H9 (cell line): Measurements from ENCODE around the gene ATXN3. TPM values are rescaled to one million over a fixed set of nuclear protein-coding genes. Genes with fewer than 3 reads are reported as not detected.

Experiments
- DNase-seq: peaks from one replicate; pipeline ENCODE4 v3.0.0-alpha.2; 2017
- H2AFZ ChIP-seq: one replicate; pipeline ENCODE4 v1.6.1; 2013; ENCODE audit warnings: mild to moderate bottlenecking, low read length, control low read depth, moderate library complexity
- H2AK5ac ChIP-seq: 2 replicates; pipeline ENCODE4 v1.6.1; 2013; ENCODE audit warnings: low read length, control low read depth, mixed read lengths; ENCODE audit not compliant: insufficient read length
- H2BK120ac ChIP-seq: one replicate; pipeline ENCODE4 v1.6.1; 2013; ENCODE audit warnings: low read depth, mild to moderate bottlenecking, low read length, control low read depth, inconsistent platforms; ENCODE audit not compliant: poor library complexity, severe bottlenecking
- H2BK12ac ChIP-seq: 2 replicates; pipeline ENCODE4 v1.6.1; 2013; ENCODE audit warnings: low read length, control low read depth, mixed read lengths, low read depth; ENCODE audit not compliant: insufficient read length
- H2BK15ac ChIP-seq: 2 replicates; pipeline ENCODE4 v1.6.1; 2013; ENCODE audit warnings: low read depth, low read length, control low read depth
- H2BK20ac ChIP-seq: one replicate; pipeline ENCODE4 v1.6.1; 2013; ENCODE audit warnings: low read depth, mild to moderate bottlenecking, low read length, control low read depth, inconsistent platforms; ENCODE audit not compliant: poor library complexity, severe bottlenecking
- H2BK5ac ChIP-seq: 2 replicates; pipeline ENCODE4 v1.6.1; 2013; ENCODE audit warnings: low read length, control low read depth, mixed read lengths; ENCODE audit not compliant: insufficient read length
- H3K14ac ChIP-seq: 2 replicates; pipeline ENCODE4 v1.6.1; 2013; ENCODE audit warnings: low read length, control low read depth; ENCODE audit not compliant: insufficient read depth
- H3K18ac ChIP-seq: 2 replicates; pipeline ENCODE4 v1.6.1; 2013; ENCODE audit warnings: low read depth, mild to moderate bottlenecking, mixed read lengths, low read length, control low read depth; ENCODE audit not compliant: insufficient read length
- H3K23ac ChIP-seq: 2 replicates; pipeline ENCODE4 v1.6.1; 2013; ENCODE audit warnings: low read length, control low read depth, mixed read lengths, low read depth; ENCODE audit not compliant: insufficient read length
- H3K23me2 ChIP-seq: 2 replicates; pipeline ENCODE4 v1.6.1; 2013; ENCODE audit warnings: low read depth, mild to moderate bottlenecking, mixed read lengths, low read length, control low read depth; ENCODE audit not compliant: insufficient read length, poor library complexity, severe bottlenecking
- H3K27ac ChIP-seq: 2 replicates; pipeline ENCODE4 v1.5.1; 2013; ENCODE audit warnings: low read length, control low read depth, mixed read lengths, low read depth; ENCODE audit not compliant: insufficient read length
- H3K27me3 ChIP-seq: 2 replicates; pipeline ENCODE4 v1.6.1; 2013; ENCODE audit warnings: low read length, control low read depth, inconsistent platforms; ENCODE audit not compliant: insufficient read depth
- H3K4ac ChIP-seq: 2 replicates; pipeline ENCODE4 v1.6.1; 2013; ENCODE audit warnings: low read depth, mild to moderate bottlenecking, control low read depth, inconsistent platforms, low read length, moderate library complexity
- H3K4me1 ChIP-seq: 2 replicates; pipeline ENCODE4 v1.6.1; 2013; ENCODE audit warnings: low read length, control low read depth, inconsistent platforms; ENCODE audit not compliant: insufficient read depth
- H3K4me2 ChIP-seq: 2 replicates; pipeline ENCODE4 v1.6.1; 2013; ENCODE audit warnings: low read length, control low read depth, mixed read lengths; ENCODE audit not compliant: insufficient read length, insufficient read depth
- H3K56ac ChIP-seq: 2 replicates; pipeline ENCODE4 v1.6.1; 2013; ENCODE audit warnings: low read depth, mild to moderate bottlenecking, mixed read lengths, low read length, control low read depth; ENCODE audit not compliant: insufficient read length
- H3K79me1 ChIP-seq: 2 replicates; pipeline ENCODE4 v1.6.1; 2013; ENCODE audit warnings: low read depth, mild to moderate bottlenecking, moderate library complexity, low read length, control low read depth, inconsistent platforms; ENCODE audit not compliant: insufficient read depth, poor library complexity, severe bottlenecking
- H3K79me2 ChIP-seq: 2 replicates; pipeline ENCODE4 v1.6.1; 2013; ENCODE audit warnings: low read length, control low read depth, inconsistent platforms; ENCODE audit not compliant: insufficient read depth
- H3K9ac ChIP-seq: 2 replicates; pipeline ENCODE4 v1.6.1; 2013; ENCODE audit warnings: low read length, control low read depth, mixed read lengths; ENCODE audit not compliant: insufficient read length; ENCODE audit errors: extremely low read depth
- H3K9me3 ChIP-seq: one replicate; pipeline ENCODE4 v1.6.1; 2013; ENCODE audit warnings: low read depth, low read length, inconsistent platforms; ENCODE audit not compliant: control insufficient read depth
- H3T11ph ChIP-seq: one replicate; pipeline ENCODE4 v1.6.1; 2013; ENCODE audit warnings: mild to moderate bottlenecking, low read length, control low read depth, inconsistent platforms
- H4K20me1 ChIP-seq: one replicate; pipeline ENCODE4 v1.6.1; 2013; ENCODE audit not compliant: control insufficient read depth, insufficient read length, insufficient read depth
- H4K5ac ChIP-seq: 2 replicates; pipeline ENCODE4 v1.6.1; 2013; ENCODE audit warnings: low read depth, mild to moderate bottlenecking, mixed read lengths, low read length, control low read depth; ENCODE audit not compliant: insufficient read length
- H4K8ac ChIP-seq: replicated peaks from 2 replicates; pipeline ENCODE4 v1.6.1; 2013; ENCODE audit warnings: low read length, control low read depth, mixed read lengths, low read depth; ENCODE audit not compliant: insufficient read length
- H4K91ac ChIP-seq: 2 replicates; pipeline ENCODE4 v1.6.1; 2013; ENCODE audit warnings: low read depth, mild to moderate bottlenecking, moderate library complexity, mixed read lengths, low read length, control low read depth; ENCODE audit not compliant: insufficient read length
- H3K27ac Mint-ChIP-seq, 3 experiments: 2 replicates in 2 of 3; 3 replicates in 1 of 3; pipeline ENCODE4 v1.8.0; 2020 to 2021; ENCODE audit warnings: mixed read lengths in 3 of 3, mild to moderate bottlenecking in 1 of 3, moderate library complexity in 1 of 3
- H3K27me3 Mint-ChIP-seq: 2 replicates; pipeline ENCODE4 v1.8.0; 2021; ENCODE audit warnings: low read depth, mild to moderate bottlenecking, moderate library complexity, mixed read lengths
- H3K36me3 Mint-ChIP-seq, 3 experiments: 2 replicates in 2 of 3; 3 replicates in 1 of 3; pipeline ENCODE4 v1.8.0; 2020 to 2021; ENCODE audit warnings: low read depth in 3 of 3, mixed read lengths in 3 of 3; ENCODE audit not compliant: insufficient read depth in 1 of 3
- H3K4me1 Mint-ChIP-seq, 2 experiments: 2 replicates each; pipeline ENCODE4 v1.8.0; 2020; ENCODE audit warnings: mixed read lengths in 2 of 2
- H3K4me3 Mint-ChIP-seq, 2 experiments: 2 replicates in 1 of 2; 3 replicates in 1 of 2; pipeline ENCODE4 v1.8.0; 2020 to 2021; ENCODE audit warnings: mild to moderate bottlenecking in 2 of 2, mixed read lengths in 2 of 2, moderate library complexity in 1 of 2
- H3K9me3 Mint-ChIP-seq, 2 experiments: 2 replicates in 1 of 2; 3 replicates in 1 of 2; pipeline ENCODE4 v1.8.0; 2020; ENCODE audit warnings: mild to moderate bottlenecking in 2 of 2, mixed read lengths in 2 of 2, moderate library complexity in 1 of 2
- CTCF ChIP-seq: fragments of 200-600 bp; sonication (generic); conservative IDR thresholded peaks from 3 replicates; pipeline ENCODE4 v1.8.0; 2021; ENCODE audit warnings: antibody characterized with exemption, mild to moderate bottlenecking
- WGBS: extraction: QIAGEN DNeasy Blood & Tissue Kit; methylation state at CpG from one replicate; pipeline ENCODE4 v1.1.7; 2013; ENCODE audit warnings: missing lambda C conversion rate, low lambda C conversion rate, mixed read lengths; ENCODE audit not compliant: insufficient read length; ENCODE audit errors: extremely low coverage; 5-methylcytosine and 5-hydroxymethylcytosine counted together
- total RNA-seq: library from RNA; stranded (reverse); gene quantifications from 2 replicates; pipeline ENCODE4 v1.2.1, GENCODE V29; 2021

Gene ATXN3
- total RNA-seq, 1 experiment from 2014 or later: 29.7 TPM

GRCh38 chr14:92109490-92109889 is 3.1 kb upstream of the ATXN3 start:
- H3K27ac Mint-ChIP-seq: peak overlapping the region in 1 of 3 experiments; percentile 42; a peak in 1 of 7 replicates
- H3K4me3 Mint-ChIP-seq: no peak overlapping the region
- H3K23ac ChIP-seq: no peak overlapping the region
- H3K56ac ChIP-seq: no peak overlapping the region
- no CpG with 5 or more reads among the region's 5 CpGs for WGBS
- no peak overlapping the region for H4K5ac ChIP-seq
- H3K23me2 ChIP-seq: no peaks in the 10 kb centered on the region
- no peak overlapping the region for H2BK20ac ChIP-seq
- peaks cover 2% of the 10 kb centered on the region; the same call in 1 of the 2 replicates for H3K4me1 ChIP-seq
- no peak overlapping the region for H2AK5ac ChIP-seq
- H3K79me1 ChIP-seq: peaks cover 3% of the 10 kb centered on the region
- no peak overlapping the region for H4K8ac ChIP-seq
- no peaks in the 10 kb centered on the region for H4K20me1 ChIP-seq
- no peak overlapping the region for H2BK15ac ChIP-seq
- H3K9me3 ChIP-seq: no peaks in the 10 kb centered on the region
- no peaks in the 10 kb centered on the region for H3K27me3 Mint-ChIP-seq
- no peaks in the 10 kb centered on the region for H3K9me3 Mint-ChIP-seq
- H3T11ph ChIP-seq: no peak overlapping the region
- no peak overlapping the region for H3K4ac ChIP-seq
- H3K14ac ChIP-seq: no peak overlapping the region
- no peak overlapping the region for H3K27ac ChIP-seq
- no peak overlapping the region for H2BK12ac ChIP-seq
- no peak overlapping the region for H2BK5ac ChIP-seq
- no peak overlapping the region for H2AFZ ChIP-seq
- H3K9ac ChIP-seq: no peak overlapping the region
- no peak for TF ChIP-seq CTCF
- no peak overlapping the region for H4K91ac ChIP-seq
- peaks cover 10% of the 10 kb centered on the region; the same call in 1 of the 2 replicates for H3K79me2 ChIP-seq
- no peak overlapping the region for H2BK120ac ChIP-seq
- no peaks in the 10 kb centered on the region for H3K36me3 Mint-ChIP-seq
- H3K4me2 ChIP-seq: no peak overlapping the region
- H3K4me1 Mint-ChIP-seq: peaks cover 26 to 28% of the 10 kb centered on the region in 2 experiments
- no peaks in the 10 kb centered on the region for H3K27me3 ChIP-seq
- H3K18ac ChIP-seq: no peak overlapping the region
- no peak for DNase-seq
